ENCODE measurements around the gene ANGEL1.

Gene ANGEL1

DNA sequence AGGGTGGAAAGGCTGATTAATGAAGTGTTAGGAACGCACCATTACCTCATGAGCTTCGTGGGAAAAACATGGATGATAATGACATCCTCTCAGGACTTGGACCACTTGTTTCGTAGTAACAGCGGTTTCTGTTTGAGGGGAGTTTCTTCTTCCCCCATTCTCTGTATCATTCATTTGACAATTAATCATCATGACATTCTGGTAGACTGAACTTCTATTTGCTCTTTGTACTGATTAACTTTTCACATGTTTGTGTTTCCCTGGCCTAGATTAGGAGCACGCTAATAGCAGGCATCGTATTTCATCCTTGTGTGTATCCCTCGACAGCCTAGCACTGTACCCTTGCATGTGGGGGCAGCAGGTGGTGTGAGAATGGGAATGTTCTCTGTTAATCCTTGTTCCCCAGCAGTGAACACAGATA is 21.6 kb upstream of the ANGEL1 start:
- 0 out of 2 replicates have a peak overlapping the region, but pooled peaks have one; percentile 8 for H3K4me3 ChIP-seq (ENCODE audit: low read depth, low read length)
- H3K36me3 ChIP-seq: no peaks in the 10 kb centered on the region
- no peaks in the 10 kb centered on the region for H3K27me3 ChIP-seq (ENCODE audit: insufficient read depth, low read depth, severe bottlenecking)
- no peak overlapping the region for H3K27ac ChIP-seq
- peak; percentile 50 for DNase-seq
- no peaks in the 10 kb centered on the region for H3K9me3 ChIP-seq (ENCODE audit: severe bottlenecking)
- TF ChIP-seq, protein P1, sequence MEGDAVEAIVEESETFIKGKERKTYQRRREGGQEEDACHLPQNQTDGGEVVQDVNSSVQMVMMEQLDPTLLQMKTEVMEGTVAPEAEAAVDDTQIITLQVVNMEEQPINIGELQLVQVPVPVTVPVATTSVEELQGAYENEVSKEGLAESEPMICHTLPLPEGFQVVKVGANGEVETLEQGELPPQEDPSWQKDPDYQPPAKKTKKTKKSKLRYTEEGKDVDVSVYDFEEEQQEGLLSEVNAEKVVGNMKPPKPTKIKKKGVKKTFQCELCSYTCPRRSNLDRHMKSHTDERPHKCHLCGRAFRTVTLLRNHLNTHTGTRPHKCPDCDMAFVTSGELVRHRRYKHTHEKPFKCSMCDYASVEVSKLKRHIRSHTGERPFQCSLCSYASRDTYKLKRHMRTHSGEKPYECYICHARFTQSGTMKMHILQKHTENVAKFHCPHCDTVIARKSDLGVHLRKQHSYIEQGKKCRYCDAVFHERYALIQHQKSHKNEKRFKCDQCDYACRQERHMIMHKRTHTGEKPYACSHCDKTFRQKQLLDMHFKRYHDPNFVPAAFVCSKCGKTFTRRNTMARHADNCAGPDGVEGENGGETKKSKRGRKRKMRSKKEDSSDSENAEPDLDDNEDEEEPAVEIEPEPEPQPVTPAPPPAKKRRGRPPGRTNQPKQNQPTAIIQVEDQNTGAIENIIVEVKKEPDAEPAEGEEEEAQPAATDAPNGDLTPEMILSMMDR (IDR thresholded peaks at IDR 0.05; ENCODE audit: low read depth, low read length): no peak

DNA sequence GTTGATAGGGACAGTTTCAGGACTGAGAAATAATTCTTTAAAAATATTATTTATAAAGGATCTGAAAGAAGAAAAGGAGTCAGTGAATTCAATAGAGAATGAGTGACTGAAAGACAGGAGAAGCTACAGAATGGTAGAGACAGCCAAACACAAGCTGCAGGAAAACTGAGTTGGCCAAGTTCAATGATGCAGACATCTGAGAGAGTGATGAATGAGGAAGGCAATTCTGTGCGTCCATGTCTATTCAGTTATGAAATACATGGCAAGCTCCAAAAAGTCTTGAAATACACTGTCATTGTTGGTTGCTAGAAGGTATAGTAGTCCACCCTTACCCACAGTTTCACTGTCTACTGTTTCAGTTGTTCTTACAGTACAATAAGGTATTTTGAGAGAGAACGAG is 20.3 kb upstream of the ANGEL1 start:
- TF ChIP-seq, protein P1 (IDR thresholded peaks at IDR 0.05; ENCODE audit: low read depth, low read length): no peak
- DNase-seq: no peak
- Histone ChIP-seq H3K27ac (no peak overlapping the region), H3K4me3 (ENCODE audit: low read depth, low read length) (no peak overlapping the region), H3K36me3 (no peaks in the 10 kb centered on the region), H3K27me3 (ENCODE audit: insufficient read depth, low read depth, severe bottlenecking) (no peaks in the 10 kb centered on the region), H3K9me3 (ENCODE audit: severe bottlenecking) (no peaks in the 10 kb centered on the region)

DNA sequence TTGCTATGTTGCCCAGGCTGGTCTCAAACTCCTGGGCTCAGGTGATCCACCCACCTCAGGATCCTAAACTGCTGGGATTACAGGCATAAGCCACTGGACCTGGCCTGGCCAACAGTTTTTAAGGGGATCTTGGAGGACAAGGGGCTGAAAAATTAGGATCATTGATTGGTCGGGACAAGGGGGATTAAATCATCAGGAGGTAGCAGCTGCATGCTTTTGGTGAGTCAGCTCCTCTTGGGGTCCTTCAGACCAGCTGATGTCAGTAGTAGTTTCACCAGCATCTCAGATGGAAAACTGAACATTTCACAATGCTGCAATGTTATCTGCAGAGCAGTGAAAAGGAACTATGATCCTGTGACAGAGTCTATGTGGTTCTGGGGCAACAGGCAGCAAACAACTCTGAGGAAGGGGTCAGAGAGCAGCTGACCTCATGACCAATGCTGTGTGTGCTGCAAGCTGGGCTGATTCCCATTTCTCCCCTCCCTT is 19.9 kb upstream of the ANGEL1 start:
- Histone ChIP-seq H3K27ac (no peak overlapping the region), H3K9me3 (ENCODE audit: severe bottlenecking) (no peaks in the 10 kb centered on the region), H3K36me3 (no peaks in the 10 kb centered on the region), H3K4me3 (ENCODE audit: low read depth, low read length) (no peak overlapping the region), H3K27me3 (ENCODE audit: insufficient read depth, low read depth, severe bottlenecking) (no peaks in the 10 kb centered on the region)
- no peak for DNase-seq
- TF ChIP-seq, protein P1 (IDR thresholded peaks at IDR 0.05; ENCODE audit: low read depth, low read length): no peak

DNA sequence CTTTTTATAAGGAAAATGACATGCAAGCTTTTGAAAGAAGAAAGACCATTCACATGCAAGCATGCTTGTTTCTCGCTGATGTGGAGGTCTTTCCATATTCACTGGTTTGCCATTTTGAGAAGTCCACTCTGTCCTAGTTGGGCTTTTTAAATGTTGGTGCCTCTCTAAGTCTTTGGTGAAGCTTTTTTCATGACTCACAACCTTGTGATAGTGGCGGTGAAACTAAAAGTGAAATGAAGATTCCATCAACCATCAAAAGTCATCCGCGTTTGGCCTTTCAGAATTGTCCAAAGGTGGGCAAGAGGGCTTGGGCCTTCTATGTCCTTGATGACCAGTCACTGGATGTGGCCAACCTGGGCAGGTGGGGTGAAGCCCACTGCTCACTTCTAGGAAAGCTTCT is 17.9 kb upstream of the ANGEL1 start:
- H3K27ac ChIP-seq: no peak overlapping the region
- no peaks in the 10 kb centered on the region for H3K36me3 ChIP-seq
- TF ChIP-seq, protein P1 (IDR thresholded peaks at IDR 0.05; ENCODE audit: low read depth, low read length): no peak
- H3K4me3 ChIP-seq (ENCODE audit: low read depth, low read length): no peak overlapping the region
- H3K27me3 ChIP-seq (ENCODE audit: insufficient read depth, low read depth, severe bottlenecking): no peaks in the 10 kb centered on the region
- no peak for DNase-seq
- H3K9me3 ChIP-seq (ENCODE audit: severe bottlenecking): no peaks in the 10 kb centered on the region

DNA sequence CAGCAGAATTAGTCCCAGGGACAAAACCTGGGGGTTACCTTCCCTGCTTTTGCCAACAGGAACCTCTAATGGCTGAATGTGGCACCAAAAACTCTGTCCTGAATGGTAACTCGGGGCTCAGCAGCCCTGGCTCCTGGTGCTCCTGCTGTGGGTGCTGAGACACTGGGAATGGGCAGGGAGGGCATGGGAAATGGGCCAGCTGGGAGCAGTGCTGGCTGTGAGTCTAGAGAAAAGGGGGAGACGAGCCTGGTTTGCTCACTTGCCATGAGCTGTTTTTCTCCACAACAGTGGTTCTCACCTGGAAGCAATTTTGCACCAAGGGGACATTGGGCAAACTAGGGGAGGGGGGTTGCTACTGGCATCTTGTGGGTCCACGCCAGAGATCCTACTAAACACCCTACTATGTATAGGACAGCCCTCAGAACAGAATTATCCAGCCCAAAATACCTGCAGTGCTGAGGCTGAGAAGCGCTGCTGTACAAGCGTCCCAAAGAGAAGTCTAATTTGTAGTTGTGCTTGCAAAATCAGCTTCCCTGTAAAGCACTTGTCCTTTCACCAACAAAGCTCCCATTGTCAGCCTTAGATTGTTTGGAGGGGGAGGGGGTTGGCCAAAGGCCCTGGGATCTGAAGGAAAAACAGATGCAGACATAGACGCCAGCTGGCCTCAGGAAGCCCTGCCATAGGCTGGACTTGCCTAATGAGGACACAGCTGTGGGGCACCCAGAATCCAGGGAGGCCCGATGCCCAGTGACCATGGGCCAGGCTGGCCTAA is 17.2 kb upstream of the ANGEL1 start:
- no peak for DNase-seq
- no peaks in the 10 kb centered on the region for H3K9me3 ChIP-seq (ENCODE audit: severe bottlenecking)
- H3K27ac ChIP-seq: no peak overlapping the region
- no peak overlapping the region for H3K4me3 ChIP-seq (ENCODE audit: low read depth, low read length)
- H3K27me3 ChIP-seq (ENCODE audit: insufficient read depth, low read depth, severe bottlenecking): no peaks in the 10 kb centered on the region
- TF ChIP-seq, protein P1 (IDR thresholded peaks at IDR 0.05; ENCODE audit: low read depth, low read length): no peak
- no peaks in the 10 kb centered on the region for H3K36me3 ChIP-seq

DNA sequence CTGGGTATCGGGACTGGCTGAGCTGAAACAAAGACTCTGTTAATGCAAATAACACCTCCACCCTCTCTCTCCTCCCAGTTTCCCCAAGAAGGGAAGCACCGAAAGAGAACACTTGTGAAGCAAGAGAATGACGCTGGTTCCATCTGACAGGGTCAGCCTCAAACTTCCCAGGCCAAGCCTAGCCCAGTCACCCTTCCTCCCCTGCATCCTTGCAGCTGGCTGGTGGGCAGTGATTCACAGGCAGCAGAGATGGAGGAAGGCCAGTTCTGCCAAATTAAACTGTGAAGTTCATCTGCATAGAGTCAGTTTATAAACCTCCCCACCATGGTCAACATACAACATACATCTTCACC is 16.3 kb upstream of the ANGEL1 start:
- Histone ChIP-seq H3K4me3 (ENCODE audit: low read depth, low read length) (no peak overlapping the region), H3K9me3 (ENCODE audit: severe bottlenecking) (no peaks in the 10 kb centered on the region), H3K27me3 (ENCODE audit: insufficient read depth, low read depth, severe bottlenecking) (no peaks in the 10 kb centered on the region), H3K36me3 (no peaks in the 10 kb centered on the region), H3K27ac (no peak overlapping the region)
- no peak for DNase-seq
- TF ChIP-seq, protein P1 (IDR thresholded peaks at IDR 0.05; ENCODE audit: low read depth, low read length): no peak
